Keratinocyte (primary cell): Measurements from ENCODE around the gene GPC3. TPM values are rescaled to one million over a fixed set of nuclear protein-coding genes. Genes with fewer than 3 reads are reported as not detected.
"Not testable (repeated sequence)": the region's sequence is repeated elsewhere in the genome, so short reads cannot be mapped to it uniquely, and the experiment has no call there.

ENCODE experiments used
- DNase-seq: peaks from one replicate; pipeline ENCODE4 v3.0.0-alpha.2; 2011; ENCODE audit warnings: low read depth, missing footprints, low spot score
- FAIRE-seq: peaks from 2 replicates; lab custom pipeline; 2011; peaks lifted over from hg19 to GRCh38; lab: Jason Lieb, UNC
- H2AFZ ChIP-seq: 2 replicates; pipeline ENCODE4 v1.6.0; 2012; ENCODE audit warnings: low read length, control low read depth, inconsistent platforms; ENCODE audit not compliant: control insufficient read depth
- H3K27ac ChIP-seq: 2 replicates; pipeline ENCODE4 v1.5.1; 2011; ENCODE audit warnings: low read length; ENCODE audit not compliant: control insufficient read depth, insufficient read depth
- H3K27me3 ChIP-seq: 3 replicates; pipeline ENCODE4 v1.6.0; 2011; ENCODE audit warnings: low read length; ENCODE audit not compliant: control insufficient read depth, insufficient read depth; ENCODE audit errors: extremely low read depth
- H3K36me3 ChIP-seq, 2 experiments: 2 replicates in 1 of 2; 3 replicates in 1 of 2; pipeline ENCODE4 v1.5.1; 2011; ENCODE audit warnings: low read length in 2 of 2, mild to moderate bottlenecking in 1 of 2; ENCODE audit not compliant: control insufficient read depth in 2 of 2, insufficient read depth in 2 of 2; ENCODE audit errors: extremely low read depth in 1 of 2
- H3K4me1 ChIP-seq: 3 replicates; pipeline ENCODE4 v1.5.1; 2011; ENCODE audit warnings: low read length; ENCODE audit not compliant: control insufficient read depth, insufficient read depth; ENCODE audit errors: extremely low read depth
- H3K4me2 ChIP-seq: 3 replicates; pipeline ENCODE4 v1.6.0; 2011; ENCODE audit warnings: low read depth, low read length; ENCODE audit not compliant: control insufficient read depth, insufficient read depth; ENCODE audit errors: extremely low read depth
- H3K4me3 ChIP-seq, 3 experiments: fragments of 200-600 bp in 1 of 3; sonication (generic) in 1 of 3; 2 replicates in 2 of 3; 3 replicates in 1 of 3; pipeline ENCODE4 v1.5.1; 2011 to 2016; ENCODE audit warnings: low read length in 3 of 3, mild to moderate bottlenecking in 3 of 3, control low read depth in 2 of 3, inconsistent platforms in 1 of 3, low read depth in 1 of 3, mixed read lengths in 1 of 3, mixed run types in 1 of 3, moderate library complexity in 1 of 3; ENCODE audit not compliant: control insufficient read depth in 2 of 3, insufficient read depth in 2 of 3; ENCODE audit errors: extremely low read depth in 1 of 3
- H3K79me2 ChIP-seq: 2 replicates; pipeline ENCODE4 v1.6.0; 2012; ENCODE audit warnings: low read length; ENCODE audit not compliant: control insufficient read depth, insufficient read depth
- H3K9ac ChIP-seq: 3 replicates; pipeline ENCODE4 v1.6.0; 2011; ENCODE audit warnings: low read length; ENCODE audit not compliant: control insufficient read depth, insufficient read depth; ENCODE audit errors: extremely low read depth
- H3K9me1 ChIP-seq: 3 replicates; pipeline ENCODE4 v1.6.0; 2011; ENCODE audit warnings: low read length; ENCODE audit not compliant: control insufficient read depth, insufficient read depth; ENCODE audit errors: extremely low read depth
- H3K9me3 ChIP-seq: 2 replicates; pipeline ENCODE4 v1.5.1; 2012; ENCODE audit warnings: low read depth, low read length; ENCODE audit not compliant: control insufficient read depth
- H4K20me1 ChIP-seq: 3 replicates; pipeline ENCODE4 v1.6.0; 2011; ENCODE audit warnings: low read length; ENCODE audit not compliant: control insufficient read depth, insufficient read depth; ENCODE audit errors: extremely low read depth
- EZH2 ChIP-seq: IDR thresholded peaks from one replicate; pipeline ENCODE4 v1.6.1; 2012; ENCODE audit warnings: inconsistent platforms, mild to moderate bottlenecking, low read length, moderate library complexity
- dilution Hi-C: fragments of 300-500 bp; cut with MboI; formaldehyde crosslinking; loops from one replicate; pipeline ENCODE4 v1.7.0; 2020; ENCODE audit warnings: low sequenced_read_pairs; ENCODE audit not compliant: extremely low pct_ligation_motif_present
- polyA plus RNA-seq, 5 experiments: library from polyadenylated mRNA; depleted of rRNA in 3 of 5; stranded (reverse) in 3 of 5; stranded (forward) in 1 of 5; unstranded in 1 of 5; fragments of >200 nt; gene quantifications; 1 replicate in 1 of 5; 2 replicates in 3 of 5; 3 replicates in 1 of 5; pipeline versions ENCODE4 v1.2.1 to v1.2.3, GENCODE V29; 2011 to 2012; ENCODE audit warnings: missing spikeins in 2 of 5, low read depth in 1 of 5, low replicate concordance in 1 of 5
- TF ChIP-seq, protein P1 (sequence below), 3 experiments: IDR thresholded peaks in 1 of 3; conservative IDR thresholded peaks in 1 of 3; optimal IDR thresholded peaks in 1 of 3; 2 replicates in 2 of 3; 3 replicates in 1 of 3; pipeline versions ENCODE3 to v1.5.1; 2011; ENCODE audit warnings: low read length in 3 of 3, mild to moderate bottlenecking in 3 of 3, moderate library complexity in 2 of 3, control low read depth in 1 of 3, inconsistent platforms in 1 of 3; ENCODE audit not compliant: insufficient read depth in 2 of 3; ENCODE audit errors: extremely low read depth in 1 of 3

The GPC3 gene
- polyA plus RNA-seq, 1 donor (not counting 4 experiments of a cell fraction or from before 2014, with no cell fraction given) = 0.03 TPM

DNA sequence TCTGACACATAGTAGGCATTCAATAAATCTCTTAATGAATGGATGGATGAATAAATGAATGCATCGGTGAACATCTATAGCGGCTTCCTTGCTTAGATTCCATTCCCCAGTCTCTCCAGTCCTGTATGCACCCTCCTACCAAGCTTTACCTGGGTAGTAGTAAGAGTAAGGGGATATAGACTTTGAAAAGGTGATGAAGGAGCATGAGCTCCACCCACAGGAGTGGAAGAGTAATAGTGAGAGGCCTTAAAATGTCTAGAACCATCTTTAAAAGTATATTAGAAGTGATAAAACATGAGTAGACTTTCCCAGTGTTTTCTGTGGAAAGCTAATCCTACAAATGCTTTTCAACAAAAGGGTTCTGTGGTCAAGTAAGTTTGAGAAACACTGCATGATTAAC is 35.5 kb upstream of the GPC3 start:
- TF ChIP-seq, protein P1, sequence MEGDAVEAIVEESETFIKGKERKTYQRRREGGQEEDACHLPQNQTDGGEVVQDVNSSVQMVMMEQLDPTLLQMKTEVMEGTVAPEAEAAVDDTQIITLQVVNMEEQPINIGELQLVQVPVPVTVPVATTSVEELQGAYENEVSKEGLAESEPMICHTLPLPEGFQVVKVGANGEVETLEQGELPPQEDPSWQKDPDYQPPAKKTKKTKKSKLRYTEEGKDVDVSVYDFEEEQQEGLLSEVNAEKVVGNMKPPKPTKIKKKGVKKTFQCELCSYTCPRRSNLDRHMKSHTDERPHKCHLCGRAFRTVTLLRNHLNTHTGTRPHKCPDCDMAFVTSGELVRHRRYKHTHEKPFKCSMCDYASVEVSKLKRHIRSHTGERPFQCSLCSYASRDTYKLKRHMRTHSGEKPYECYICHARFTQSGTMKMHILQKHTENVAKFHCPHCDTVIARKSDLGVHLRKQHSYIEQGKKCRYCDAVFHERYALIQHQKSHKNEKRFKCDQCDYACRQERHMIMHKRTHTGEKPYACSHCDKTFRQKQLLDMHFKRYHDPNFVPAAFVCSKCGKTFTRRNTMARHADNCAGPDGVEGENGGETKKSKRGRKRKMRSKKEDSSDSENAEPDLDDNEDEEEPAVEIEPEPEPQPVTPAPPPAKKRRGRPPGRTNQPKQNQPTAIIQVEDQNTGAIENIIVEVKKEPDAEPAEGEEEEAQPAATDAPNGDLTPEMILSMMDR (optimal IDR thresholded peaks at IDR 0.05 in 1 of 3, IDR thresholded peaks at IDR 0.05 in 1 of 3, conservative IDR thresholded peaks at IDR 0.05 in 1 of 3; ENCODE audit: extremely low read depth in 1 of 3, insufficient read depth in 2 of 3, low read length in 3 of 3) = no peak
- no peak for TF ChIP-seq EZH2
- Histone ChIP-seq H3K27ac (no peak overlapping the region), H2AFZ (no peak overlapping the region), H4K20me1 (no peaks in the 10 kb centered on the region), H3K27me3 (peaks cover 3% of the 10 kb centered on the region), H3K36me3 (no peaks in the 10 kb centered on the region), H3K4me3 (no peak overlapping the region), H3K79me2 (no peaks in the 10 kb centered on the region), H3K9me3 (no peaks in the 10 kb centered on the region), H3K4me2 (no peak overlapping the region), H3K4me1 (no peaks in the 10 kb centered on the region), H3K9ac (no peak overlapping the region), H3K9me1 (no peaks in the 10 kb centered on the region)
- dilution Hi-C loops = no loop called here
- DNase-seq (no peak), FAIRE-seq (no peak)

DNA sequence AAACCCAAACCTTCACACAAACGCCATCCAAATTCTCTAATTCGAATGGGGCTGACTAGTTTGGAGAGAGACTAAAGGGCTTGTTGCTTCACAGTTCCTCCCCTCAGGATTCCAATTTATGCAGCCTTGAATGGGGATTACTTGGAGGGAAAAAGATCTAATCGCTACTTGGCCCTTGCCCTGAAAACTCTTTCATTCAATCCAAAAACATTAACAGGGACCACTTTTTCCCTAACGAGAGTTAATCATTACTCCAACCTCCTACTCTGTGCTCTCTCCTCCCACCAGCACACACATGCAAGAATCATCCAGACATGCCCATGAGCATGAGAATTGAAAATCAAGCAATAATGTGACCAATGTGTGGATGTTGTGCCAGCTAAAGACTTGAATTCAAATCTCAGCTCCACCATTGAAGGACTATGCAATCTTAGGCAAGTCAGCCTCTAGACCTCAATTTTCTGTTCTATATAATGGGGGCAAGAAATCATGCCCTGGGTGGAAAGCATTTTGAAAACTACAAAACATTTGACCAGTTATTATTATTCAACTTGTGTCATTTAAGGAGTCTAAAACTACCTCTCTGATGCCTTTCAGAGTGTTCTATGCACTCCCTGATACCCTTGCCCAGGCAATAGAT is 34.3 kb upstream of the GPC3 start:
- dilution Hi-C loops = no loop called here
- FAIRE-seq (no peak), DNase-seq (no peak)
- Histone ChIP-seq H3K27me3 (peaks cover 3% of the 10 kb centered on the region), H3K4me3 (no peak overlapping the region), H3K36me3 (no peaks in the 10 kb centered on the region), H4K20me1 (no peaks in the 10 kb centered on the region), H3K9ac (no peak overlapping the region), H3K9me1 (no peaks in the 10 kb centered on the region), H3K4me1 (no peaks in the 10 kb centered on the region), H3K4me2 (no peak overlapping the region), H2AFZ (no peak overlapping the region), H3K27ac (no peak overlapping the region), H3K9me3 (no peaks in the 10 kb centered on the region), H3K79me2 (no peaks in the 10 kb centered on the region)
- TF ChIP-seq EZH2 = no peak
- TF ChIP-seq, protein P1 (optimal IDR thresholded peaks at IDR 0.05 in 1 of 3, IDR thresholded peaks at IDR 0.05 in 1 of 3, conservative IDR thresholded peaks at IDR 0.05 in 1 of 3; ENCODE audit: extremely low read depth in 1 of 3, insufficient read depth in 2 of 3, low read length in 3 of 3) = no peak

DNA sequence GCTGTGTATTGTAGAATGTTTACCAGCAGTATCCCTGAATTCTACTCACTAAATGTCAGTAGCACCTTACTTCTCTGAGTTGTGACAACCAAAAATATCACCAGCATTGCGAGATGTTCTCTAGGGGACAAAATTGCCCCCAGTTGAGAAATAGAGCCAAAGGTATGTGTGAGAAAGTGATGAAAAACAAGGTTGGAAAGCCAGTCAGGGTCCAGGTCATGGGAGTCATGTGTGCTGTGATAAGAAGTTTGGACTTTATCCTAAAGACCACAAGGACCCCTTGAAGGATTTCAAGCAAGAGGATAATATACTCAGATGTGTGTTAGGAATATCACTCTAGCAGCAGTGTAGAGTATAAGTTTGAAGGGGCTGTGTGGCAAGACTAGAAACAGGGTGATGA is 30.9 kb upstream of the GPC3 start:
- H3K27me3 ChIP-seq, FAIRE-seq, dilution Hi-C loops: not testable (repeated sequence)

DNA sequence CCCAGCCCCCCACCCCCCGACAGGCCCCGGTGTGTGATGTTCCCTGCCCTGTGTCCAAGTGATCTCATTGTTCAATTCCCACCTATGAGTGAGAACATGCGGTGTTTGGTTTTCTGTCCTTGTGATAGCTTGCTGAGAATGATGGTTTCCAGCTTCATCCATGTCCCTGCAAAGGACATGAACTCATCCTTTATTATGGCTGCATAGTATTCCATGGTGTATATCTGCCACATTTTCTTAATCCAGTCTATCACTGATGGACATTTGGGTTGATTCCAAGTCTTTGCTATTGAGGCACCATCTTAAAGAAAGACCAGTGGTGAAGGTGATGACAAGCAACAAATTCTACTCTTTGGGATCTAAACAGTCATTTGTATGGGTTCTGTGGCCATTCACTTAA is 30.1 kb upstream of the GPC3 start:
- H3K4me2 ChIP-seq, dilution Hi-C loops, H3K36me3 ChIP-seq, FAIRE-seq, H3K27me3 ChIP-seq, H3K79me2 ChIP-seq, H3K4me3 ChIP-seq, H3K9me1 ChIP-seq, H3K27ac ChIP-seq, H3K9ac ChIP-seq, H4K20me1 ChIP-seq, H2AFZ ChIP-seq, DNase-seq, H3K9me3 ChIP-seq, H3K4me1 ChIP-seq: not testable (repeated sequence)

More for the DNA sequence above, 30.9 kb upstream of the GPC3 start:
- not testable (repeated sequence) for DNase-seq, H3K4me1 ChIP-seq, H2AFZ ChIP-seq, H3K9me1 ChIP-seq, H3K9me3 ChIP-seq, H3K79me2 ChIP-seq, H3K4me2 ChIP-seq, H3K9ac ChIP-seq, H3K27ac ChIP-seq, H3K4me3 ChIP-seq, H3K36me3 ChIP-seq, H4K20me1 ChIP-seq
